Measurements from ENCODE around the gene FADS2.

GRCh38 chr11:61908730-61909316 lies 80.7 kb downstream of the FADS2 start:
- TF ChIP-seq TAF1 (IDR thresholded peaks at IDR 0.05; ENCODE audit: borderline replicate concordance, low read depth, low read length) (no peak), POLR2A (IDR thresholded peaks at IDR 0.05; ENCODE audit: low read depth, low read length) (no peak)

Measured in GM12892 (cell line).